ENCODE measurements around the gene ALDH1B1. TPM values are rescaled to one million over a fixed set of nuclear protein-coding genes. Genes with fewer than 3 reads are reported as not detected.

Gene ALDH1B1
- total and polyA plus RNA-seq, 2 of the 13 experiments (the other 11 are each of a cell fraction or from before 2014, with no cell fraction given), result 45.1 to 125 TPM

DNA sequence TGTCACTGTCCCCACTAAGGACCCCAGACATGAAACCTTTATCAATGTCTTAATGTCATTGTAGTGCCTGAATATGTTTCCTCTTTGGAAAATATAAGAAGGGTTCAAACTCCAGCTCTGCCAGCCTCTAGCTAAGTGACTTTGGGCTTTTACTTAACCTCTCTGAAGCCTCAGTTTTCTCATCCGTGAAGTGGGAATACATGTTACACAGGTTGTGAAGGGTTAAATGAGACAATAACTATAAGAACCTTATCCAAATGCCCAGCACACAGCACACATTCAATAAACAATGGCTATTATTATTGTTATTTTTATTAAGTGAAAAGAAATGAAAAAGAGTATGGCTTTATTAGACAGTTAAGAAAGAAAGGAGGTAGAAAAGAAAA lies 47.4 kb downstream of the ALDH1B1 start:
- Histone ChIP-seq H2AFZ (ENCODE audit: low read length) (no peak overlapping the region), H3K36me3 (replicated peaks in 1 of 2; ENCODE audit: control insufficient read depth in 1 of 2, insufficient read depth in 2 of 2, low read length in 2 of 2) (0 out of 5 replicates have a peak, but pooled peaks cover 0 to 2% of the 10 kb centered on the region in 2 experiments), H3K9ac (ENCODE audit: insufficient read depth, low read depth, low read length) (no peak overlapping the region), H3K4me2 (ENCODE audit: low read depth, low read length) (peak overlapping the region; percentile 52; the same call in 1 of the 2 replicates), H3K27me3 (ENCODE audit: control insufficient read depth in 1 of 2, insufficient read depth in 2 of 2, low read length in 2 of 2) (no peaks in the 10 kb centered on the region), H4K20me1 (ENCODE audit: insufficient read depth, low read length) (no peaks in the 10 kb centered on the region), H3K4me1 (ENCODE audit: insufficient read depth, low read length) (peaks cover 86% of the 10 kb centered on the region), H3K9me3 (ENCODE audit: low read length) (no peaks in the 10 kb centered on the region), H3K79me2 (ENCODE audit: insufficient read depth, low read length) (peaks cover 5% of the 10 kb centered on the region), H3K4me3 (replicated peaks in 1 of 3; ENCODE audit: insufficient read depth in 1 of 3, low read depth in 2 of 3, low read length in 3 of 3) (no peak overlapping the region), H3K27ac (ENCODE audit: extremely low read length, insufficient read depth, low read length) (no peak overlapping the region)
- in situ Hi-C loops (cut with HindIII; ENCODE audit: extremely low pct_ligation_motif_present, low pct_unique_long_range_greater_than_20kb) (no loop called here), intact Hi-C loops (cut with micrococcal nuclease; ENCODE audit: unreplicated experiment) (loop anchor here (10.0 kb wide), 2 partner anchors 65 to 395 kb away; no protein-coding TSS in a partner anchor)
- TF ChIP-seq ZNF629 (CRISPR knock-in tag; conservative IDR thresholded peaks at IDR 0.05), result peak; percentile 91
- TF ChIP-seq ZNF260 (CRISPR knock-in tag; IDR thresholded peaks at IDR 0.05; ENCODE audit: borderline replicate concordance, low read depth), result no peak
- TF ChIP-seq ZMYM3 (CRISPR knock-in tag; IDR thresholded peaks at IDR 0.05), result peak; percentile 60
- ATAC-seq (no peak), DNase-seq (ENCODE audit: low spot score) (no peak), FAIRE-seq (no peak)
- POLR2A ChIA-PET, result no interaction called here
- WGBS (ENCODE audit: low lambda C conversion rate), result 93% methylated on average over 1 of the region's 1 CpG
- CTCF ChIA-PET (ENCODE audit: low intra/inter-chr PET ratio, low total read pairs), result no interaction called here
- BruUV-seq (replicated peaks), result no TSS peak

GRCh38 chr9:38440516-38440915 lies 48.0 kb downstream of the ALDH1B1 start:
- intact Hi-C loops (cut with micrococcal nuclease; ENCODE audit: unreplicated experiment) (loop anchor here (10.0 kb wide), 1 partner anchor 64 kb away; no protein-coding TSS in a partner anchor), in situ Hi-C loops (cut with HindIII; ENCODE audit: extremely low pct_ligation_motif_present, low pct_unique_long_range_greater_than_20kb) (no loop called here)
- Histone ChIP-seq H3K27ac (ENCODE audit: extremely low read length, insufficient read depth, low read length) (no peak overlapping the region), H3K79me2 (ENCODE audit: insufficient read depth, low read length) (peaks cover 5% of the 10 kb centered on the region), H4K20me1 (ENCODE audit: insufficient read depth, low read length) (no peaks in the 10 kb centered on the region), H3K36me3 (replicated peaks in 1 of 2; ENCODE audit: control insufficient read depth in 1 of 2, insufficient read depth in 2 of 2, low read length in 2 of 2) (0 out of 5 replicates have a peak, but pooled peaks cover 0 to 2% of the 10 kb centered on the region in 2 experiments), H3K27me3 (ENCODE audit: control insufficient read depth in 1 of 2, insufficient read depth in 2 of 2, low read length in 2 of 2) (no peaks in the 10 kb centered on the region), H3K4me1 (ENCODE audit: insufficient read depth, low read length) (peaks cover 80% of the 10 kb centered on the region), H3K4me2 (ENCODE audit: low read depth, low read length) (0 out of 2 replicates have a peak overlapping the region, but pooled peaks have one; percentile 13), H3K9ac (ENCODE audit: insufficient read depth, low read depth, low read length) (no peak overlapping the region), H3K4me3 (replicated peaks in 1 of 3; ENCODE audit: insufficient read depth in 1 of 3, low read depth in 2 of 3, low read length in 3 of 3) (no peak overlapping the region), H2AFZ (ENCODE audit: low read length) (no peak overlapping the region), H3K9me3 (ENCODE audit: low read length) (no peaks in the 10 kb centered on the region)
- no peak for ATAC-seq
- ChIA-PET CTCF (ENCODE audit: low intra/inter-chr PET ratio, low total read pairs) (no interaction called here), POLR2A (no interaction called here)
- no peak for FAIRE-seq
- no peak for DNase-seq (ENCODE audit: low spot score)
- no peak for TF ChIP-seq HOXA9 (CRISPR knock-in tag; IDR thresholded peaks at IDR 0.05; ENCODE audit: borderline replicate concordance)
- TF ChIP-seq ARID2 (CRISPR knock-in tag; IDR thresholded peaks at IDR 0.05; ENCODE audit: borderline replicate concordance), result no peak
- TF ChIP-seq ZNF496 (CRISPR knock-in tag; IDR thresholded peaks at IDR 0.05; ENCODE audit: insufficient replicate concordance), result no peak
- no peak for TF ChIP-seq TOE1 (CRISPR knock-in tag; IDR thresholded peaks at IDR 0.05)
- TF ChIP-seq NFIB (CRISPR knock-in tag; IDR thresholded peaks at IDR 0.05; ENCODE audit: borderline replicate concordance), result no peak
- TF ChIP-seq ZNF777 (CRISPR knock-in tag; IDR thresholded peaks at IDR 0.05), result no peak
- TF ChIP-seq ATRX (CRISPR knock-in tag; IDR thresholded peaks at IDR 0.05; ENCODE audit: borderline replicate concordance), result no peak
- TF ChIP-seq ZMYM2 (CRISPR knock-in tag; IDR thresholded peaks at IDR 0.05), result no peak
- TF ChIP-seq ZEB1 (IDR thresholded peaks at IDR 0.05; ENCODE audit: insufficient replicate concordance, low read depth), result no peak
- TF ChIP-seq, protein P1, sequence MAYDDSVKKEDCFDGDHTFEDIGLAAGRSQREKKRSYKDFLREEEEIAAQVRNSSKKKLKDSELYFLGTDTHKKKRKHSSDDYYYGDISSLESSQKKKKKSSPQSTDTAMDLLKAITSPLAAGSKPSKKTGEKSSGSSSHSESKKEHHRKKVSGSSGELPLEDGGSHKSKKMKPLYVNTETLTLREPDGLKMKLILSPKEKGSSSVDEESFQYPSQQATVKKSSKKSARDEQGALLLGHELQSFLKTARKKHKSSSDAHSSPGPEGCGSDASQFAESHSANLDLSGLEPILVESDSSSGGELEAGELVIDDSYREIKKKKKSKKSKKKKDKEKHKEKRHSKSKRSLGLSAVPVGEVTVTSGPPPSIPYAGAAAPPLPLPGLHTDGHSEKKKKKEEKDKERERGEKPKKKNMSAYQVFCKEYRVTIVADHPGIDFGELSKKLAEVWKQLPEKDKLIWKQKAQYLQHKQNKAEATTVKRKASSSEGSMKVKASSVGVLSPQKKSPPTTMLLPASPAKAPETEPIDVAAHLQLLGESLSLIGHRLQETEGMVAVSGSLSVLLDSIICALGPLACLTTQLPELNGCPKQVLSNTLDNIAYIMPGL (CRISPR knock-in tag; IDR thresholded peaks at IDR 0.05; ENCODE audit: borderline replicate concordance in 1 of 2, low read depth in 1 of 2), result no peak
- no peak for TF ChIP-seq EP300 (IDR thresholded peaks at IDR 0.05; ENCODE audit: low read depth in 2 of 2, low read length in 2 of 2)
- no peak for TF ChIP-seq EP300 (CRISPR knock-in tag; IDR thresholded peaks at IDR 0.05; ENCODE audit: borderline replicate concordance)
- TF ChIP-seq NFIC (IDR thresholded peaks at IDR 0.05; ENCODE audit: low read length), result no peak
- no TSS peak for BruUV-seq (replicated peaks)
- WGBS (ENCODE audit: low lambda C conversion rate), result 95% methylated on average over 3 of the region's 3 CpGs

All from HepG2 (cell line).